Measurements from ENCODE around the gene CLEC4E.
"Not testable (repeated sequence)": the region's sequence is repeated elsewhere in the genome, so short reads cannot be mapped to it uniquely, and the experiment has no call there.

Gene CLEC4E, protein sequence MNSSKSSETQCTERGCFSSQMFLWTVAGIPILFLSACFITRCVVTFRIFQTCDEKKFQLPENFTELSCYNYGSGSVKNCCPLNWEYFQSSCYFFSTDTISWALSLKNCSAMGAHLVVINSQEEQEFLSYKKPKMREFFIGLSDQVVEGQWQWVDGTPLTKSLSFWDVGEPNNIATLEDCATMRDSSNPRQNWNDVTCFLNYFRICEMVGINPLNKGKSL

GRCh38 chr12:8540831-8541230, at the start of gene CLEC4E:
TSS of gene CLEC4E (minus strand) at chr12:8540905. CDS start at chr12:8540797, 108 bp downstream.
- not testable (repeated sequence) for H3K36me3 ChIP-seq (ENCODE audit: control insufficient read depth, insufficient read depth, low read length); H3K4me1 ChIP-seq (ENCODE audit: control insufficient read depth, insufficient read depth, low read length); H3K9ac ChIP-seq (ENCODE audit: low read length); H3K27me3 ChIP-seq (ENCODE audit: control insufficient read depth, insufficient read depth, low read length); H3K27ac ChIP-seq (ENCODE audit: low read depth, low read length); H3K4me3 ChIP-seq (ENCODE audit: low read length)

DNA sequence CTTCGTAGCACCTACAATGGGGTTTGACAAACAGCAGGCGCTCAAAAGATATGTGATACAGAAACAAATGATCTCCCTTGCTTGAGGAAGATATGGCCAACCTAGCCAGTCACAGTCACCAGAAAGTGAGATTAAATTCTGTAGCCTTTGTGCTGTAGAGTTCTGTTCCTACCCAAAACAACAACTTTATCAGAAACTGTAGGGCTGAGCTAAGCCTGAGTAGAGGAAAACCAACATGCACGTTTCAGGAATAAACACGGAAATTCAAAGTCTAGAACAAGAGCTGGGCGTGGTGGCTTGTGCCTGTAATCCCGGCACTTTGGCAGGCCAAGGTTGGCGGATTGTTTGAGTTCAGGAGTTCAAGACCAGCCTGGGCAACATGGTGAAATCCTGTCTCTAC, 49.0 kb upstream of the CLEC4E start:
- Histone ChIP-seq H3K36me3 (ENCODE audit: control insufficient read depth, insufficient read depth, low read length) (no peaks in the 10 kb centered on the region), H3K9ac (ENCODE audit: low read length) (no peak overlapping the region), H3K4me3 (ENCODE audit: low read length) (no peak overlapping the region), H3K27me3 (ENCODE audit: control insufficient read depth, insufficient read depth, low read length) (no peaks in the 10 kb centered on the region), H3K4me1 (ENCODE audit: control insufficient read depth, insufficient read depth, low read length) (no peaks in the 10 kb centered on the region), H3K27ac (ENCODE audit: low read depth, low read length) (no peak overlapping the region)

DNA sequence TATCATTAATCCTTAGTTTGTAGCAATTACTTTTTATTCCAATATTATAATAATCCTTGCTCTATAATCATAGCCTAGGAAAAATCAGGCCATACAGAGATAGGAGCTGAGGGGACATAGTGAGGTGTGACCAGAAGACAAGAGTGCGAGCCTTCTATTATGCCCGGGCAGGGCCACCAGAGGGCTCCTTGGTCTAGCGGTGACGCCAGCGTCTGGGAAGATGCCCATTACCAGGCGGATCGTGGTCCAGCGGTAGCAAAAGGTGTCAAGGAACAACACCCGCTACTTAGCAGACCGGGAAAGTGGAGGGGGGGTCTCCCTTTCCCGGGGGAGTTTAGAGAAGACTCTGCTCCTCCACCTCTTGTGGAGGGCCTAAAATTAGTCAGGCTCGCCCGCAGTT, 43.8 kb upstream of the CLEC4E start:
- H3K4me3 ChIP-seq (ENCODE audit: low read length); H3K4me1 ChIP-seq (ENCODE audit: control insufficient read depth, insufficient read depth, low read length); H3K27ac ChIP-seq (ENCODE audit: low read depth, low read length); H3K9ac ChIP-seq (ENCODE audit: low read length); H3K36me3 ChIP-seq (ENCODE audit: control insufficient read depth, insufficient read depth, low read length); H3K27me3 ChIP-seq (ENCODE audit: control insufficient read depth, insufficient read depth, low read length): not testable (repeated sequence)

DNA sequence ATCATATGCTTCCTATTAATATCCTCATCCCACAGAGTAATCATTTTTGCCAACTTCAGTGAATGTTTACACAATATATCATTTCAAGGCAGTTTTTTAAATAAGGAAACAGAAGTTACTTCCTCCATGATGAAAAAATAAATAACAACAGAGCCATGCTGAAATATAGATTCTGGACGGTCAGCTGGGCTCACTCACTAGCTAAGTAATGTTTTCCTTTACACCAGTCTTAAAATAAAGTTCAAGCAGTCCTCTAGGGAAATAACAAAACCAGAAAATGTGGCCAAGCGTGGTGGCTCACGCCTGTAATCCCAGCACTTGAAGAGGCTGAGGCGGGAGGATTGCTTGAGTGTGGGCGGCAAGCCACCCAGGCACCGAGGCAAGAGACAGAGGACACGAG, 43.3 kb upstream of the CLEC4E start:
- no peak overlapping the region for H3K27ac ChIP-seq (ENCODE audit: low read depth, low read length)
- no peak overlapping the region for H3K4me3 ChIP-seq (ENCODE audit: low read length)
- no peak overlapping the region for H3K9ac ChIP-seq (ENCODE audit: low read length)
- no peaks in the 10 kb centered on the region for H3K4me1 ChIP-seq (ENCODE audit: control insufficient read depth, insufficient read depth, low read length)
- no peaks in the 10 kb centered on the region for H3K36me3 ChIP-seq (ENCODE audit: control insufficient read depth, insufficient read depth, low read length)
- no peaks in the 10 kb centered on the region for H3K27me3 ChIP-seq (ENCODE audit: control insufficient read depth, insufficient read depth, low read length)

DNA sequence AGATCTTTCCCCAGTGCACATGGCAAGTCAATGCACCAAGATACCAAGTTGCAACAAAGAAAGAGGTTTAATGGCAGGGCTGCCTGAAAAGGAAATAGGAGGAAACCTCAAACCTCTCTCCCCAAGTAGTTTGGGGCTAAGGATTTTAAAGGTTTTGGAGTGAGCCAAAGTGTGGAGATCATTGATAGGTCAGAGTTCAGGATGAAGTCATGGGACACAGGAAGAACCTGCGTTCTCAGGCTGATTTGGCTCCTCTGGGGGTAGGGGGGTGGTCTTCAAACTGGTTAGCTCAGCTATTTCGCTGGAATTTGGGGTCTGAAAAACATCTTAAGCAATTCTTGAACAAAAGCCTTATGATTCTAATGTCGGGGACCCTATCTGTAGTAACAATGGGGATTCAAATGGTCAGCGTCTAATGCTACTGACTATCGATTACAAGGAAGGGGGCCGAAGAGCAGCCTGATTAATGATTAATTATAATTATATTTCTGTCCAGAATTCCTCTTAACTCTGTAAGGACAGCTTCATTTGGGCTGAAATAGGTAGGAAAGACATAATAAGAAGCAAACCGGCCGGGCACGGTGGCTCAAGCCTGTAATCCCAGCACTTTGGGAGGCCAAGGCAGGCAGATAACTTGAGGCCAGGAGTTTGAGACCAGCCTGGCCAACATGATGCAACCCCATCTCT, 40.5 kb upstream of the CLEC4E start:
- H3K4me3 ChIP-seq (ENCODE audit: low read length): no peak overlapping the region
- H3K27ac ChIP-seq (ENCODE audit: low read depth, low read length): no peak overlapping the region
- no peaks in the 10 kb centered on the region for H3K36me3 ChIP-seq (ENCODE audit: control insufficient read depth, insufficient read depth, low read length)

DNA sequence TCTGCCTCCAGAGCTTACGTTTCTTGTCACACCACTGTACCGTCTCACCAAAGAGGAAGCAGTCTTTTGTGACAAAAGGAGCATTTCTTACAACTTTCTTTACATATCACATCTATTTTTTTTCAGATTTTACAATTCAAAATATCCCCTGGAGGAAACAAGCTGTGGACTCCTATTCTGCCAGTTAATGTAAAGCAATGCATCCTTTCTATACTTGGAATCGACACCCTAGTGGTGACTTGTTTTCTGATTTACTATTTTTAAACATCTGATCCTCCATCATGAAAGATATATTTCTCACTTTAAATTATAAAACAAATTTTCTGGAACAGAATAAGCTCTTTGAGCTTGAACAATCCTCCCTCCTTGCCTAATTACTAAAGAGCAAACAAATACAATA, 37.2 kb upstream of the CLEC4E start:
- no peak overlapping the region for H3K9ac ChIP-seq (ENCODE audit: low read length)
- H3K4me1 ChIP-seq (ENCODE audit: control insufficient read depth, insufficient read depth, low read length): no peaks in the 10 kb centered on the region
- no peak overlapping the region for H3K4me3 ChIP-seq (ENCODE audit: low read length)
- no peaks in the 10 kb centered on the region for H3K36me3 ChIP-seq (ENCODE audit: control insufficient read depth, insufficient read depth, low read length)
- no peaks in the 10 kb centered on the region for H3K27me3 ChIP-seq (ENCODE audit: control insufficient read depth, insufficient read depth, low read length)
- no peak overlapping the region for H3K27ac ChIP-seq (ENCODE audit: low read depth, low read length)

More for the DNA sequence above, 40.5 kb upstream of the CLEC4E start:
- no peaks in the 10 kb centered on the region for H3K27me3 ChIP-seq (ENCODE audit: control insufficient read depth, insufficient read depth, low read length)
- no peaks in the 10 kb centered on the region for H3K4me1 ChIP-seq (ENCODE audit: control insufficient read depth, insufficient read depth, low read length)
- no peak overlapping the region for H3K9ac ChIP-seq (ENCODE audit: low read length)

DNA sequence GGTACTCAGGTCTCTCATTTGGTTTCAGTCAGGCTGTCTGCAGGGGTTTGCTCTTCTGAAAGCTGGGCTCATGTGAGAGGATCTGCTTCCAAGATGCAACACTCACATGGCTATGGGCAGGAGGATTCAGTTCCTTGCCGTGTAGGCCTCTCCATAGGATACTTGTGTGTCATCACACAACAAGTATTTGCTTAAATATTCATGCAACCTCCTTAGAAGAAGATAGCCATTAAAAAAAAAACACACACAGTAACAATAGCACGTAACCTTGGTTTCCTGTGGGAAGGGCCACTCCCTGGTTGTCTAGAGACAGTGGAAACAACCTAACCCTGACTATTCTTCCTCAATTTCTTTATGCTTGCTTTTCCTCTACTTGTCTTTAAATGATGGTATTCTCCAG, 31.8 kb upstream of the CLEC4E start:
- Histone ChIP-seq H3K27ac (ENCODE audit: low read depth, low read length) (no peak overlapping the region), H3K4me3 (ENCODE audit: low read length) (no peak overlapping the region), H3K27me3 (ENCODE audit: control insufficient read depth, insufficient read depth, low read length) (no peaks in the 10 kb centered on the region), H3K36me3 (ENCODE audit: control insufficient read depth, insufficient read depth, low read length) (no peaks in the 10 kb centered on the region), H3K9ac (ENCODE audit: low read length) (no peak overlapping the region), H3K4me1 (ENCODE audit: control insufficient read depth, insufficient read depth, low read length) (no peaks in the 10 kb centered on the region)

DNA sequence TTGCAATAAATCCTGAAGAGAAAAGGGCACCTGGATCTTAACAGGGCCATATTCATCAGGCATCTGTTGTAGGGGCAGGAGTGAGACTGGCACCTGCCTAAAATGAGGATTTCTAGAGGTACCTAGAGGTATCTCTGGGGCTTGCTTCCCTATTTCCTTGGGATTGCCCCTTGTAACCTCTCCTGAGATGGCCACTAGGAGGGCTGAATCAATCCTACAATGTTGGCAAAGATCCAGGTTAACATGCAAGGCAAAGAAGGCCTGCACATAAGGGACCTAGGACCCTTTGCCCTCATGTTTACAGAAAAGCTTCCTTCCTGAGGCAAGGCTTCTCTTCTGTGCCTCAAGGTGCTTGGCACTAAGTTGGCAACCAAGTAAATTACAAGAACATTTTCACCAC, 25.8 kb upstream of the CLEC4E start:
- no peak overlapping the region for H3K4me3 ChIP-seq (ENCODE audit: low read length)
- H3K9ac ChIP-seq (ENCODE audit: low read length): no peak overlapping the region
- no peaks in the 10 kb centered on the region for H3K27me3 ChIP-seq (ENCODE audit: control insufficient read depth, insufficient read depth, low read length)
- no peak overlapping the region for H3K27ac ChIP-seq (ENCODE audit: low read depth, low read length)
- H3K4me1 ChIP-seq (ENCODE audit: control insufficient read depth, insufficient read depth, low read length): no peaks in the 10 kb centered on the region
- H3K36me3 ChIP-seq (ENCODE audit: control insufficient read depth, insufficient read depth, low read length): no peaks in the 10 kb centered on the region

DNA sequence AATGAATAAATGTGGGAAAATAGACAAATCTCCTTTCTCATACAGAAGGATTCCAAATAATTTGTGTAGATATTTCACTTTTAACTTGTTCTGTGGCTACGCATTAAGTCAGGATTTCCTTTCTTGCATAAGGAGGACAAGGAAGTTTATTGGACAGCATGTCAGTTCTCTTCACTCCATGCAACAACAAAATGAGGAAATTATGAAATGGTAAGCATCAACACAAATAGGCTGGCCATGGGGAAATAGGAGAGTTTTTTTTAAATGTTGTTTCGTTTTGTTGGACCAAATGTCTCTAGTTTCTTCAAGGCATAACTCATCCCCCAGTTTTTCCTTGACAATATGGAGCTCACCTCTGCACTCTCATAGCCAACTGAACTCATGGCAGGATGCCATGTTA, 25.3 kb upstream of the CLEC4E start:
- not testable (repeated sequence) for H3K36me3 ChIP-seq (ENCODE audit: control insufficient read depth, insufficient read depth, low read length); H3K4me3 ChIP-seq (ENCODE audit: low read length); H3K4me1 ChIP-seq (ENCODE audit: control insufficient read depth, insufficient read depth, low read length); H3K9ac ChIP-seq (ENCODE audit: low read length); H3K27ac ChIP-seq (ENCODE audit: low read depth, low read length); H3K27me3 ChIP-seq (ENCODE audit: control insufficient read depth, insufficient read depth, low read length)

DNA sequence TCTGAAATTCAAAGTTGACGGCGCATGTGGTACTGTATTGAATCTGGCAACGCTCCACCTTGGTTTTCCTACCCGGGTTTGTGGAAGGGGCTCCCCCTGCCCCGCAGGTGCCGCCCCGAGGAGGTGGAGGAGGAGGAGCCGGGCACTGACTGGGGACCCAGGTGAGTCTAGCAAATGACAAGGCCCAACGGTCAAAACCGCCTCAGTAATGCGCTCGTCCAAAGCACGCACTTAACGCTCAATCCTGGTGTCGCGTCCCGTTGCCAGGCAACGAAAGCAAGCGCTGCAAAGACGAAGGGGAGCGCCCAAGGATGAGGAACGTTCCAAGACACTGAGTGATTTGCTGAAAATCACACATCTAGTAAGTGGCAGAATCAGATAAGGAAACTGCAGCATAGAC, 24.0 kb upstream of the CLEC4E start:
- no peak overlapping the region for H3K9ac ChIP-seq (ENCODE audit: low read length)
- H3K4me3 ChIP-seq (ENCODE audit: low read length): no peak overlapping the region
- no peaks in the 10 kb centered on the region for H3K4me1 ChIP-seq (ENCODE audit: control insufficient read depth, insufficient read depth, low read length)
- no peaks in the 10 kb centered on the region for H3K36me3 ChIP-seq (ENCODE audit: control insufficient read depth, insufficient read depth, low read length)
- no peak overlapping the region for H3K27ac ChIP-seq (ENCODE audit: low read depth, low read length)
- no peaks in the 10 kb centered on the region for H3K27me3 ChIP-seq (ENCODE audit: control insufficient read depth, insufficient read depth, low read length)

- Histone ChIP-seq H3K27me3 (ENCODE audit: control insufficient read depth, insufficient read depth, low read length) (no peaks in the 10 kb centered on the region), H3K27ac (ENCODE audit: low read depth, low read length) (no peak overlapping the region), H3K4me1 (ENCODE audit: control insufficient read depth, insufficient read depth, low read length) (no peaks in the 10 kb centered on the region), H3K9ac (ENCODE audit: low read length) (no peak overlapping the region), H3K36me3 (ENCODE audit: control insufficient read depth, insufficient read depth, low read length) (no peaks in the 10 kb centered on the region), H3K4me3 (ENCODE audit: low read length) (no peak overlapping the region)
Observed at GRCh38 chr12:8563356-8563755, 22.7 kb upstream of the CLEC4E start.

DNA sequence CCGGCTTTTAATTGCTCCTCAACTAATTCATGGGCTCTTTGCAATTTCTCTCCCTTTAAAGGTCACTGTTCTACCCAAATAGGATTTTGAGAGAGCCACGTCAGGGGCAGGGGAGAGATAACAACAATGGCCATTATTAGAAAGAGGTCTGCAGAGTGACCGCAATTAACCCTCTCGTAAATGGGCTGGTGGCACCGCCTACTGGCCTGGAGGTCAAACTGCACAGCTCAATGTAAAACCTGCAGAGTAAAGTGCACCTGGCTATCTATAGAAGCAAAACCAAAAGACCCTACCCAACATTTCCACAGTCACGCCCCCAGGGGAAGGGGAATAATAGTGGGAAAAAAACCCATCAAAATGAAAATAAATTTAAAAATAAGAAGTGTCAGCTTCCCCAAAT, 21.6 kb upstream of the CLEC4E start:
- Histone ChIP-seq H3K9ac (ENCODE audit: low read length) (no peak overlapping the region), H3K27ac (ENCODE audit: low read depth, low read length) (no peak overlapping the region), H3K4me3 (ENCODE audit: low read length) (no peak overlapping the region), H3K36me3 (ENCODE audit: control insufficient read depth, insufficient read depth, low read length) (no peaks in the 10 kb centered on the region), H3K4me1 (ENCODE audit: control insufficient read depth, insufficient read depth, low read length) (no peaks in the 10 kb centered on the region), H3K27me3 (ENCODE audit: control insufficient read depth, insufficient read depth, low read length) (no peaks in the 10 kb centered on the region)

DNA sequence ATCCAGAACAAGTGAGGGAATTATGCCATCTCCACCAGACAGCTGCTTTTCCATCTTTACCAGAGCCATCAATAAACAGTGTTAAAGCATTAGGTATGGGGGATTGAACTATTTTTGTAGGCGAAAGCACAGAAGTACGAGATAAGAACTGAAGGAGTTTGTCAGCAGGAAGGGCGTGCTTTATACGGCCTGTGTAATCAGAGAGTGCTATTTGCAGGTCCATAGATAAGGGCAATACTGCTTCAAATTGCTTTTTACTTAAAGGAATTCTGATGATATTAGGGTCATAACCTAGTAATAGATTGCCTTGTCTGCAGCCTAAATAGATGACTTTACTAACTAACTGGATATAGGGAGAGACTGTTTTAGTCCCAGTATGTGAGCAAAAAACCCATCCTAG, 20.3 kb upstream of the CLEC4E start:
- Histone ChIP-seq H3K4me3 (ENCODE audit: low read length) (no peak overlapping the region), H3K36me3 (ENCODE audit: control insufficient read depth, insufficient read depth, low read length) (no peaks in the 10 kb centered on the region), H3K9ac (ENCODE audit: low read length) (no peak overlapping the region), H3K4me1 (ENCODE audit: control insufficient read depth, insufficient read depth, low read length) (no peaks in the 10 kb centered on the region), H3K27me3 (ENCODE audit: control insufficient read depth, insufficient read depth, low read length) (no peaks in the 10 kb centered on the region), H3K27ac (ENCODE audit: low read depth, low read length) (no peak overlapping the region)
